Progenitor cell of endocrine pancreas (in vitro differentiated cells): ENCODE data around the gene FBXO41. TPM values are rescaled to one million over a fixed set of nuclear protein-coding genes. Genes with fewer than 3 reads are reported as not detected.

Experiments
- DNase-seq: peaks from one replicate; pipeline ENCODE4 v3.0.0; 2021; ENCODE audit warnings: low spot score; ENCODE audit not compliant: unreplicated experiment
- H3K27ac Mint-ChIP-seq: 2 replicates; pipeline ENCODE4 v1.8.0; 2021; ENCODE audit warnings: mild to moderate bottlenecking, moderate library complexity, mixed read lengths
- H3K27me3 Mint-ChIP-seq: 2 replicates; pipeline ENCODE4 v1.8.0; 2021; ENCODE audit warnings: mixed read lengths
- H3K36me3 Mint-ChIP-seq: 2 replicates; pipeline ENCODE4 v1.8.0; 2022; ENCODE audit warnings: mixed read lengths; ENCODE audit not compliant: insufficient read depth
- H3K4me1 Mint-ChIP-seq: 2 replicates; pipeline ENCODE4 v1.8.0; 2021; ENCODE audit warnings: low read depth, mixed read lengths
- H3K4me3 Mint-ChIP-seq: 2 replicates; pipeline ENCODE4 v1.8.0; 2021; ENCODE audit warnings: low read depth, mild to moderate bottlenecking, moderate library complexity, mixed read lengths
- H3K9me3 Mint-ChIP-seq: 2 replicates; pipeline ENCODE4 v1.8.0; 2021; ENCODE audit warnings: low read depth, mixed read lengths
- total RNA-seq: library from RNA; stranded (reverse); gene quantifications from 2 replicates; pipeline ENCODE4 v1.2.1, GENCODE V29; 2021
- TF ChIP-seq, protein P1 (sequence below): fragments of 200-600 bp; sonication (generic); IDR thresholded peaks from one replicate; pipeline ENCODE4 v1.5.0; 2021; ENCODE audit warnings: antibody characterized with exemption, mild to moderate bottlenecking; ENCODE audit not compliant: unreplicated experiment

FBXO41 gene
- total RNA-seq, 1 donor from 2014 or later: 7.4 TPM

GRCh38 chr2:73292316-73292905, 8.1 kb upstream of the FBXO41 start:
- no peaks in the 10 kb centered on the region for H3K36me3 Mint-ChIP-seq
- no peaks in the 10 kb centered on the region for H3K9me3 Mint-ChIP-seq
- no peak overlapping the region for H3K27ac Mint-ChIP-seq
- peak overlapping the region; percentile 55 for H3K4me3 Mint-ChIP-seq
- H3K27me3 Mint-ChIP-seq: peaks cover 94% of the 10 kb centered on the region
- DNase-seq: no peak
- peaks cover 3% of the 10 kb centered on the region for H3K4me1 Mint-ChIP-seq
- TF ChIP-seq, protein P1, sequence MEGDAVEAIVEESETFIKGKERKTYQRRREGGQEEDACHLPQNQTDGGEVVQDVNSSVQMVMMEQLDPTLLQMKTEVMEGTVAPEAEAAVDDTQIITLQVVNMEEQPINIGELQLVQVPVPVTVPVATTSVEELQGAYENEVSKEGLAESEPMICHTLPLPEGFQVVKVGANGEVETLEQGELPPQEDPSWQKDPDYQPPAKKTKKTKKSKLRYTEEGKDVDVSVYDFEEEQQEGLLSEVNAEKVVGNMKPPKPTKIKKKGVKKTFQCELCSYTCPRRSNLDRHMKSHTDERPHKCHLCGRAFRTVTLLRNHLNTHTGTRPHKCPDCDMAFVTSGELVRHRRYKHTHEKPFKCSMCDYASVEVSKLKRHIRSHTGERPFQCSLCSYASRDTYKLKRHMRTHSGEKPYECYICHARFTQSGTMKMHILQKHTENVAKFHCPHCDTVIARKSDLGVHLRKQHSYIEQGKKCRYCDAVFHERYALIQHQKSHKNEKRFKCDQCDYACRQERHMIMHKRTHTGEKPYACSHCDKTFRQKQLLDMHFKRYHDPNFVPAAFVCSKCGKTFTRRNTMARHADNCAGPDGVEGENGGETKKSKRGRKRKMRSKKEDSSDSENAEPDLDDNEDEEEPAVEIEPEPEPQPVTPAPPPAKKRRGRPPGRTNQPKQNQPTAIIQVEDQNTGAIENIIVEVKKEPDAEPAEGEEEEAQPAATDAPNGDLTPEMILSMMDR: no peak

GRCh38 chr2:73291461-73292315, 7.4 kb upstream of the FBXO41 start:
- Mint-ChIP-seq H3K36me3 (no peaks in the 10 kb centered on the region), H3K27me3 (peaks cover 94% of the 10 kb centered on the region), H3K4me3 (peak overlapping the region; percentile 12), H3K27ac (no peak overlapping the region), H3K4me1 (peaks cover 3% of the 10 kb centered on the region), H3K9me3 (no peaks in the 10 kb centered on the region)
- TF ChIP-seq, protein P1: no peak
- no peak for DNase-seq

DNA sequence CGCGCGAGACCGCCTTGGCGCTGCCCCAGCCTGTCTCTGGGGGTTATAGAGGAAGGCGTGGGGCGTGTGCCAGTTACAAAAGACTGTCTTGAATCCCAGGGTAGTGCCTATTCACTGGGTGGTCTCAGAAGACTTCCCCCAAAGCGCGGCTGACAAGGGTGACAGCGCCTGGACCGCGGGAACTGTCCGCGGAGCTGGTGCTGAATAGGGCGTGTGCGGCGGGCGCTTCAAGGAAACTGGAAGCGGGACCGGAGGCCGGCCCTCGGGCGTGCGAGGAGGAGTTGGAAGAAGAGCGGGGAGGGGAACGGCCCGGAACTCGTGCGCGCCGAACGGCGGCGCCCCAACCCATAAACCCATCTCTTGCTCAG, 6.8 kb upstream of the FBXO41 start:
- TF ChIP-seq, protein P1: no peak
- peaks cover 94% of the 10 kb centered on the region for H3K27me3 Mint-ChIP-seq
- H3K4me3 Mint-ChIP-seq: peak overlapping the region; percentile 40
- H3K36me3 Mint-ChIP-seq: no peaks in the 10 kb centered on the region
- H3K27ac Mint-ChIP-seq: no peak overlapping the region
- peaks cover 3% of the 10 kb centered on the region for H3K4me1 Mint-ChIP-seq
- H3K9me3 Mint-ChIP-seq: no peaks in the 10 kb centered on the region
- peak; percentile 60 for DNase-seq

GRCh38 chr2:73290049-73290839, 6.0 kb upstream of the FBXO41 start:
- no peaks in the 10 kb centered on the region for H3K36me3 Mint-ChIP-seq
- TF ChIP-seq, protein P1: peak; percentile 64
- H3K27me3 Mint-ChIP-seq: peaks cover 94% of the 10 kb centered on the region
- peaks cover 3% of the 10 kb centered on the region for H3K4me1 Mint-ChIP-seq
- no peaks in the 10 kb centered on the region for H3K9me3 Mint-ChIP-seq
- no peak overlapping the region for H3K27ac Mint-ChIP-seq
- DNase-seq: no peak
- H3K4me3 Mint-ChIP-seq: no peak overlapping the region

DNA sequence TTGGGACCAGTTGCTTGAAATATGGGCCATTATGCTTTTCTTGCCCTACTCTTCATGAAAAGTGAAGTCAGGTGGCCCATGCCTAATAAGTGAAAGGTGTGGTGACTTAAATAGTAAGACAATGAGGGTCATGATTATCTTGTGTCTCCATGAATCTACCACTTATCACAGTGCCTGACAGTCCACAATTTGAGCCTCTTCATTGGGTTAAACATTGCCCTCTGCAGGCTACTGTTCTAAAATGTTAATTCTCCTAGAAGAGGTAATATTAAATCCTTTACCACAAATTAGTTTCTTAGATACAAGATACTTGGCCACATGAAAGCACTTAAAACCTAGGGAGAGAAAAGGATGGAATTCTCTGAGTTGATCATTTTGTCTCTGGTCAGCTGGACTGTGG, 5.0 kb upstream of the FBXO41 start:
- Mint-ChIP-seq H3K27me3 (peaks cover 89% of the 10 kb centered on the region), H3K4me1 (peaks cover 3% of the 10 kb centered on the region), H3K27ac (no peak overlapping the region), H3K36me3 (no peaks in the 10 kb centered on the region), H3K9me3 (no peaks in the 10 kb centered on the region), H3K4me3 (no peak overlapping the region)
- TF ChIP-seq, protein P1: no peak
- DNase-seq: no peak
